CD4-positive, CD25-positive, alpha-beta regulatory T cell (primary cell): Measurements from ENCODE around the gene CIITA. TPM values are rescaled to one million over a fixed set of nuclear protein-coding genes. Genes with fewer than 3 reads are reported as not detected.
A peak's percentile ranks its signal among the peaks of the same experiment; 100 is the strongest.
"Not testable (repeated sequence)": the region's sequence is repeated elsewhere in the genome, so short reads cannot be mapped to it uniquely, and the experiment has no call there.

ENCODE experiments used
- ATAC-seq, 2 donors: fragments of 150-1000 bp; cut with Tn5 transposase; one replicate each; pipeline ENCODE4 v1.10.0; 2021; ENCODE audit warnings: low read depth in 2 of 2, moderate number of reproducible peaks in 2 of 2, moderate library complexity in 1 of 2
- DNase-seq, 3 donors: peaks; one replicate each; pipeline versions ENCODE4 v3.0.0 to v3.0.0-alpha.2; 2012 to 2022; ENCODE audit warnings: mixed read lengths in 1 of 3
- H3K27ac ChIP-seq: one replicate; pipeline ENCODE4 v1.7.0; 2013; ENCODE audit warnings: mild to moderate bottlenecking, low read length; ENCODE audit not compliant: insufficient read depth, poor library complexity, severe bottlenecking
- H3K27me3 ChIP-seq: one replicate; pipeline ENCODE4 v1.7.0; 2013; ENCODE audit warnings: low read length; ENCODE audit not compliant: control insufficient read depth, insufficient read depth
- H3K36me3 ChIP-seq: one replicate; pipeline ENCODE4 v1.7.0; 2013; ENCODE audit warnings: mild to moderate bottlenecking, low read length, moderate library complexity; ENCODE audit not compliant: control insufficient read depth, insufficient read depth
- H3K4me1 ChIP-seq: 2 replicates; pipeline ENCODE4 v1.7.0; 2013; ENCODE audit warnings: mild to moderate bottlenecking, low read length; ENCODE audit not compliant: insufficient read depth, control insufficient read depth, poor library complexity, severe bottlenecking
- H3K4me3 ChIP-seq: one replicate; pipeline ENCODE4 v1.7.0; 2013; ENCODE audit warnings: low read depth, mild to moderate bottlenecking, low read length, moderate library complexity
- H3K9me3 ChIP-seq, 2 experiments: 1 replicate in 1 of 2; 2 replicates in 1 of 2; pipeline ENCODE4 v1.7.0; 2013; ENCODE audit warnings: low read length in 2 of 2, mild to moderate bottlenecking in 1 of 2, moderate library complexity in 1 of 2; ENCODE audit not compliant: control insufficient read depth in 2 of 2
- H3K27ac Mint-ChIP-seq, 3 donors: one replicate each; pipeline ENCODE4 v1.8.0; 2020 to 2022; ENCODE audit warnings: mild to moderate bottlenecking in 3 of 3, mixed read lengths in 3 of 3, moderate library complexity in 2 of 3
- H3K27me3 Mint-ChIP-seq: one replicate; pipeline ENCODE4 v1.8.0; 2022; ENCODE audit warnings: mild to moderate bottlenecking, mixed read lengths
- H3K36me3 Mint-ChIP-seq: one replicate; pipeline ENCODE4 v1.8.0; 2020; ENCODE audit warnings: mixed read lengths
- H3K4me1 Mint-ChIP-seq, 4 donors: one replicate each; pipeline ENCODE4 v1.8.0; 2020 to 2022; ENCODE audit warnings: mixed read lengths in 4 of 4, mild to moderate bottlenecking in 1 of 4
- H3K4me3 Mint-ChIP-seq, 4 donors: one replicate each; pipeline ENCODE4 v1.8.0; 2020 to 2022; ENCODE audit warnings: mild to moderate bottlenecking in 4 of 4, mixed read lengths in 4 of 4, moderate library complexity in 3 of 4
- H3K9me3 Mint-ChIP-seq, 7 donors: one replicate each; pipeline ENCODE4 v1.8.0; 2020 to 2022; ENCODE audit warnings: mixed read lengths in 7 of 7, mild to moderate bottlenecking in 3 of 7, moderate library complexity in 2 of 7
- polyA plus RNA-seq, 4 donors: library from polyadenylated mRNA; unstranded; fragments of 300-500 nt; fragmentation: Illumina TruSeq; gene quantifications; one replicate each; pipeline ENCODE4 v1.2.3, GENCODE V29; 2021
- total RNA-seq: library from RNA; stranded (reverse); gene quantifications from one replicate; pipeline ENCODE4 v1.2.3, GENCODE V29; 2022

The CIITA gene
- total and polyA plus RNA-seq, 5 donors from 2014 or later: 1.9 to 35.0 (median 3.3) TPM

DNA sequence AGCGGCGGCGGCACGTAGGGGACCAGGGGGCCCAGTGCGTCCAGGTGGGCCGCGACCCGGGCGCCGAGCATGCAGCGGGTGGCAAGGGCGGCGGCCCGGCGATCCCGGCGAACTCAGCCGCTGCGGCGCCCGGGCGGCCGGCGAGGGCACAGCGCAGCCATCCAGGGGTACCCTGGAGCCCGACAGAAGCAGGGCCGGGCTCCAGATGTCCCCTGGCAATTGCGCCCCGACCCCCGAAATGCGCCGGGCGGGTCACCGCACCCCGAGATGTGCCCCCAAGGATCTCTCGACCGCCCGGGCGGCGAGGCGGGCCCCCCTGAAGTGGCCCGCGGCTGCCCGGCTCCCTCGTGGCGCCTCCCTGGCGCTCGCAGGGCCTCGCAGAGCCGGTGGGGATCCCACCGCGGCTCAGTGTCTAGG lies 64.9 kb downstream of the CIITA start:
- peak overlapping the region in 1 of 3 donors; percentile 86 for H3K27ac Mint-ChIP-seq
- not testable (repeated sequence) for H3K4me3 ChIP-seq, DNase-seq, H3K9me3 Mint-ChIP-seq, H3K36me3 ChIP-seq, H3K27me3 ChIP-seq, ATAC-seq, H3K9me3 ChIP-seq, H3K27me3 Mint-ChIP-seq, H3K36me3 Mint-ChIP-seq
- H3K4me3 Mint-ChIP-seq: peak overlapping the region; percentile 90 to 98 (median 94)
- H3K4me1 Mint-ChIP-seq: peaks cover 23 to 90% (median 66%) of the 10 kb centered on the region in 4 donors
- H3K27ac ChIP-seq: peak overlapping the region; percentile 41
- H3K4me1 ChIP-seq: peaks cover 76% of the 10 kb centered on the region

DNA sequence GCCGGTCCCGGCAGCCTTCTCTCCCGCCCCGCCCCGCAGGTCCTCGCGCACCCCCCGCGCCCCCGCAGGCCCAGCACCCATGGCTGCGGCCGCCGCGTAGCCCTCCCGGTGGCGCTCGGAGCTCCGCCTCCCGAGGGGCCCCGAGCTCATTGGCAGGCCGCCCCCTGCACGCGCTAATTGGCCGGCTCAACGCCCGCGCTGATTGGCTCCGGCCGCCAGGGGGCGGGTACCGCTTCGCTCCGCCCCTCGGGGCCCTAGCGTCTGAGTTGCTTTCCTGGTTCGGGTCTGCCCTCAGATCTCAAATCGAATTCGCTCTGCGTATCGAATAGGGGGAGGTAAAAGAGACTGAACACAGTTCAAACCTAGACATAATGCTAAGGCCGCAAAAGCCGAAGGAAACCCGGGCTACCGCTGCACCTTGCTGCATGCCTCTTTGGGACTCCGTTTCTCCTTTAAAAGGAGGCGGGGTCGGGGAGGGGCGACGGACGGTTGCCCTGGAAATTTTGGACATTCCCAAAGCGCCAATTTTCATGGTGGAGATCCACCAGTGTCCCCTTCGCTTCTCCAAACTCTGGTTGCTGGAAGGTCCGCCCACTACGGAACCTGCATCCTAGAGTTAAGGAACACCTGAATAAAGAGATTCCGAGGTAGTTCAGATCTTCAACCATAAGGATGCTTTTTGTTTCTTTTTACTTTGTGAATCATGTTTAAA lies 65.5 kb downstream of the CIITA start, which contains the start of gene DEXI:
TSS of gene DEXI (minus strand) at position 117 of the 712 bp plus-strand sequence. CDS start 463 bp downstream, outside the sequence.
- DNase-seq (peak; percentile 93 to 95 (median 93)), ATAC-seq (peak; percentile 75 to 83)
- Mint-ChIP-seq H3K4me3 (peak within 1 kb of the TSS; percentile 90 to 98 (median 94)), H3K27me3 (no peaks in the 10 kb centered on the region), H3K36me3 (no peaks in the 10 kb centered on the region), H3K27ac (peak within 1 kb of the TSS in 2 of 3 donors; percentile 73 to 86), H3K4me1 (peaks cover 23 to 90% (median 64%) of the 10 kb centered on the region in 4 donors), H3K9me3 (peaks cover 0 to 1% (median 0%) of the 10 kb centered on the region in 7 donors)
- Histone ChIP-seq H3K9me3 (no peaks in the 10 kb centered on the region), H3K36me3 (no peaks in the 10 kb centered on the region), H3K27me3 (no peaks in the 10 kb centered on the region), H3K4me3 (peak within 1 kb of the TSS; percentile 87), H3K4me1 (peaks cover 73% of the 10 kb centered on the region), H3K27ac (peak within 1 kb of the TSS; percentile 41)

DNA sequence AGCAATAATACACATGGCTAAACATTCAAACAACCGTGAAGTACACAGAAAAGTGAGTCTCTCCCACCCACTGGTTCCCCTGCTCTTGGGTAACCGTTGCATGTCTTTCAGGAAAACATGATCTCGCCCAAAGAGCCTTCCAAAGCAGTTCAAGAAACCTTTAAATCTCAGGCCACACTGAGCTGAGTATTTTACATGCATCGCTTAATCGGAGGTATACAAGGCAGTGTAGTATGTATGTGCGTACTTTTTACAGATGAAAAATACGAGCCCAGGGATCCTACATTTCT lies 66.0 kb downstream of the CIITA start:
- H3K4me3 ChIP-seq: peak overlapping the region; percentile 79
- H3K27me3 ChIP-seq: no peaks in the 10 kb centered on the region
- H3K9me3 ChIP-seq: no peaks in the 10 kb centered on the region
- H3K9me3 Mint-ChIP-seq: peaks cover 0 to 1% (median 0%) of the 10 kb centered on the region in 7 donors
- H3K27me3 Mint-ChIP-seq: no peaks in the 10 kb centered on the region
- DNase-seq: no peak
- H3K27ac Mint-ChIP-seq: peak overlapping the region in 1 of 3 donors; percentile 51
- no peak for ATAC-seq
- no peaks in the 10 kb centered on the region for H3K36me3 ChIP-seq
- H3K36me3 Mint-ChIP-seq: no peaks in the 10 kb centered on the region
- peaks cover 68% of the 10 kb centered on the region for H3K4me1 ChIP-seq
- peak overlapping the region; percentile 84 to 95 (median 87) for H3K4me3 Mint-ChIP-seq
- H3K27ac ChIP-seq: no peak overlapping the region
- peaks cover 19 to 87% (median 60%) of the 10 kb centered on the region in 4 donors for H3K4me1 Mint-ChIP-seq

DNA sequence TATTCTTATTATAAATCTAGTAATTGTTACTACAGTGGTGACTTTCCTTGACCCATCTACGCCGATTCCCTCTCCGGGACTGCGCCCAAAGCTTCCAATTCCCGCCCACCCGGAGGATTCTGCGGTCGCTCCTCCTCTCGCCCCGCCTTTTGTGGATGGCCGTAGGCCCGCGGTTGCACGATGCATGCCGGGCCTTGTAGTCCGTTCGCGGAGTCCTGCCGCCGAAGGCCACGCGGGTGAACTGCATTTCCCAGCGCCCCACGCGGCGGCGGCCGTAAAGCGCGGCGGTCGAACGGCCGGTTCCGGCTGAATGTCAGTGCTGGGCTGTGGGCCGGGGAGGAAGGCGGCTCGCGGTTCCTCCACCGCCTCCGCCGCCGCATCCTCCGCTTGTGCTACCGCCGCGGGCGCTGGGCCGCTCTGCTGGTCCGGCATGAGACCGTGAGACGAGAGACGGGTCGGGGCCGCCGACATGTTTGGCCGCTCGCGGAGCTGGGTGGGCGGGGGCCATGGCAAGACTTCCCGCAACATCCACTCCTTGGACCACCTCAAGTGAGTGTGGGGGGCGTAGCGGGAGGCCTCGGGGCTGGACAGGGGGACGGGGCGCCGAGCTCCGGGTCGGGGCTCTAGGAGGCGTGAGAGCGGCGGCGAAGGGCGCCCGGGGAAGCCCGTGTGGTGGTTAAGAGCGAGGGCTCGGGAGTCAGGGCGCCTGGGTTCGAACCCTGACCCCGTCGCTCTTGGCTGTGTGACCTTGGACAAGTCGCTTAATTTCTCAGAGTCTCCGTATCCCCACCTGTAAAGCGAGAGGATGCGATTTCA lies 67.5 kb downstream of the CIITA start, which contains the start of gene CLEC16A:
TSS of gene CLEC16A (plus strand) at position 316 of the 816 bp plus-strand sequence. CDS start at position 470, 154 bp downstream.
- no peaks in the 10 kb centered on the region for H3K36me3 ChIP-seq
- no peaks in the 10 kb centered on the region for H3K36me3 Mint-ChIP-seq
- peaks cover 0 to 1% (median 0%) of the 10 kb centered on the region in 7 donors for H3K9me3 Mint-ChIP-seq
- H3K27me3 ChIP-seq: no peaks in the 10 kb centered on the region
- H3K27me3 Mint-ChIP-seq: no peaks in the 10 kb centered on the region
- H3K9me3 ChIP-seq: no peaks in the 10 kb centered on the region
- peak within 1 kb of the TSS; percentile 84 to 95 (median 87) for H3K4me3 Mint-ChIP-seq
- H3K27ac ChIP-seq: peak within 1 kb of the TSS; percentile 72
- peak within 1 kb of the TSS; percentile 56 to 78 (median 65) for H3K27ac Mint-ChIP-seq
- H3K4me3 ChIP-seq: peak within 1 kb of the TSS; percentile 86
- DNase-seq: peak; percentile 94 to 97 (median 95)
- peaks cover 63% of the 10 kb centered on the region for H3K4me1 ChIP-seq
- H3K4me1 Mint-ChIP-seq: peaks cover 22 to 84% (median 59%) of the 10 kb centered on the region in 4 donors
- peak; percentile 78 to 81 for ATAC-seq

DNA sequence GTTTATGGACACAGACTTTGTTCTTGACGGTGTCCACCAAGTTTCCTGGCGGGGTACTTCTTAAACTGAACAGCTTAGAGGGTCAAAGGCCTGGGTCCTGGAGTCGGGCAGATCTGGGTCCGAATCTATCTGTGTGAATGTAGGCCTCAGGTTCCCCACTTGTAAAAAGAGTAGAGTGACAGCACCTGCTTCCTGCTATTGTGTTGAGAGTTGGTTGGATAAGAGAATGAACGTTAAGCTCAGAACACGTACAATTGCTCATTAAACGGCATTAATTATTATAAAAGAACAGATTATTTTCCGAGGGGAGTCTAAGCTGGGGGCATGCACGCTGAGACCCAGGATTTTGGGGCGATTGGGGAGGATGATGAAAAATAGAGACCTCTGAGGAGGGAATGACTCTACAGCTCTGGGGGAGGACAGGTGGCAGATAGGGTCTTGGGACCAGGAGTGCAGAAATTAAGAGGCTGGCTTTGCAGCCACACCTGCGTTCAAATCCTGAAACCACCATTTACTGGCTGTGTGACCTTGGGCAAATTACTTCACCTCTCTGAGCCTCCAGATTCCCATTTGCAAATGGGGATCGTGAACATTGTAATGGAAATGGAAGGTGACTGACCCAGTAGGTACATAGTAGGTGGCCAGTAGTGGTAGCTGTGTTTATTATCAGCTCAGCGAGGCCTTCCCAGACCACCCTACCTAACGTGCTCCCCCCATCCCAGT lies 68.2 kb downstream of the CIITA start:
- Histone ChIP-seq H3K4me3 (peak overlapping the region; percentile 86), H3K9me3 (no peaks in the 10 kb centered on the region), H3K27me3 (no peaks in the 10 kb centered on the region), H3K36me3 (no peaks in the 10 kb centered on the region), H3K4me1 (peaks cover 58% of the 10 kb centered on the region), H3K27ac (peak overlapping the region; percentile 72)
- Mint-ChIP-seq H3K27me3 (no peaks in the 10 kb centered on the region), H3K4me3 (peak overlapping the region; percentile 84 to 92 (median 86)), H3K27ac (peak overlapping the region; percentile 56 to 78 (median 65)), H3K36me3 (no peaks in the 10 kb centered on the region), H3K4me1 (peaks cover 23 to 84% (median 57%) of the 10 kb centered on the region in 4 donors), H3K9me3 (peaks cover 0 to 1% (median 0%) of the 10 kb centered on the region in 7 donors)
- ATAC-seq (no peak), DNase-seq (no peak)

DNA sequence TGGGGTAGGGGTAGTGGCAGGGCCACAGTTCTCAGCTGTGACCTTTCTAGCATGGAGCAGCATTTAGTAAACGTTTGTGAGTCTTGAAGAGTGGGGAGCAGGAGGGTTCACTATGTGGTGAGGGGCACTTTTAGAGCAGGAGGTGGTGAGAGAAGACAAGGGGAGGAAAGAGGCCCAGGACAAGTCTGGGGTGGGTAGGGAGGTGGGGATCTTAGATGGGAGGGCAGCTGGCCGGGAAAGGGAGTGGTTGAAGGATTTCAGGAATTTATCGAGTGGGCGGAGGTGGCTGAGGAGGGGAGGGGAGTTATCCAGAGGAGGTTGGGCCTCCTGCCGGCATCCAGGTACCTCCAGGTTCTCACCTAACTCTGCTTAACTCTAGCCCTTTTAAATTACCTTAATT lies 69.3 kb downstream of the CIITA start:
- H3K4me3 Mint-ChIP-seq: peak overlapping the region; percentile 79 to 92 (median 86)
- no peak for DNase-seq
- H3K27me3 ChIP-seq: no peaks in the 10 kb centered on the region
- H3K4me3 ChIP-seq: peak overlapping the region; percentile 86
- H3K4me1 ChIP-seq: peaks cover 47% of the 10 kb centered on the region
- H3K36me3 Mint-ChIP-seq: peaks cover 6% of the 10 kb centered on the region
- no peaks in the 10 kb centered on the region for H3K9me3 ChIP-seq
- no peaks in the 10 kb centered on the region for H3K27me3 Mint-ChIP-seq
- H3K27ac Mint-ChIP-seq: peak overlapping the region in 1 of 3 donors; percentile 77
- H3K36me3 ChIP-seq: no peaks in the 10 kb centered on the region
- H3K4me1 Mint-ChIP-seq: peaks cover 18 to 82% (median 52%) of the 10 kb centered on the region in 4 donors
- no peak overlapping the region for H3K27ac ChIP-seq
- ATAC-seq: no peak
- H3K9me3 Mint-ChIP-seq: no peaks in the 10 kb centered on the region

DNA sequence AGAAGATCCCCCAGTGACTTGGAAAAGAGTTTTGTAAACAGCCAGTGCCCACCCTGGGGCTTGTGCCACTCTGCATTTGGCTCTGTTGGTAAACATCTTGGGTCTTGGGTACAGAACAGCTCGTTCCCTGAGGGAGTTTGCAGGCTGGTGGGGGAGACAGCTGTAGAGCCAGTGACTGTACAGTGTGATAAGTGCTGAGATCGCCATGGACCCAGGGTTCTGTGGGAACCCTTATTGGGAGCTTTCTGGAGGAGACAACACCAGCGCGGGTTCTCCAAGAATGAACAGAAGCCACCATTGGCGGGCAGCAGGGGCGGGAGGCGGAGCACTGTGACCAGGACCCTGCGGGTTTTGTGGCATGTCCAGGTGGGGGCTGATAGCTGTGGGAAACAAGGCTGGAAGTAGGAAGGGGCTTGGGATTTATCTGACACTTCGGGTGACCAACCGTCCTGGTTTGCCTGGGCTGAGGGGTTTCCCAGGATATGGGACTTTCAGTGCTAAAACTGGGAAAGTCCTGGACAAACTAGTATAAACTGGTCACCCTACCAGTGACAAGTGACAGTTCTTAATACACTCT lies 70.3 kb downstream of the CIITA start:
- H3K4me3 ChIP-seq: no peak overlapping the region
- DNase-seq (no peak), ATAC-seq (no peak)
- no peaks in the 10 kb centered on the region for H3K9me3 ChIP-seq
- H3K9me3 Mint-ChIP-seq: no peaks in the 10 kb centered on the region
- H3K27ac ChIP-seq: no peak overlapping the region
- H3K4me3 Mint-ChIP-seq: peak overlapping the region; percentile 8 to 63 (median 28)
- H3K27ac Mint-ChIP-seq: peak overlapping the region in 1 of 3 donors; percentile 71
- H3K36me3 ChIP-seq: no peaks in the 10 kb centered on the region
- peaks cover 6% of the 10 kb centered on the region for H3K36me3 Mint-ChIP-seq
- peaks cover 18 to 79% (median 52%) of the 10 kb centered on the region in 4 donors for H3K4me1 Mint-ChIP-seq
- no peaks in the 10 kb centered on the region for H3K27me3 ChIP-seq
- peaks cover 44% of the 10 kb centered on the region for H3K4me1 ChIP-seq
- H3K27me3 Mint-ChIP-seq: no peaks in the 10 kb centered on the region
